Activated CD8-positive, alpha-beta T cell treated with anti-CD3 and anti-CD28 coated beads for 36 hours (primary cell): Measurements from ENCODE around the gene CAMKK2. TPM values are rescaled to one million over a fixed set of nuclear protein-coding genes. Genes with fewer than 3 reads are reported as not detected.

Experiments used
- ATAC-seq: fragments of 200-7000 bp; cut with Tn5 transposase; one replicate; pipeline ENCODE4 v1.10.0; 2021; ENCODE audit warnings: mild to moderate bottlenecking, moderate library complexity
- CTCF ChIA-PET: fragments of 350-600 bp; sonication (Branson Sonifier 250); formaldehyde crosslinking; loops from one replicate; lab custom pipeline; 2021; ENCODE audit warnings: antibody characterized with exemption; lab: Charles Lee
- POLR2A ChIA-PET: fragments of 350-600 bp; sonication (Branson Sonifier 250); formaldehyde crosslinking; loops from one replicate; lab custom pipeline; 2021; ENCODE audit warnings: antibody characterized with exemption; lab: Charles Lee
- DNase-seq: peaks from one replicate; pipeline ENCODE4 v3.0.0-alpha.2; 2020
- H3K27ac Mint-ChIP-seq: one replicate; pipeline ENCODE4 v1.8.0; 2021; ENCODE audit warnings: mild to moderate bottlenecking, mixed read lengths
- H3K27me3 Mint-ChIP-seq: one replicate; pipeline ENCODE4 v1.8.0; 2021; ENCODE audit warnings: mixed read lengths
- H3K36me3 Mint-ChIP-seq: one replicate; pipeline ENCODE4 v1.8.0; 2021; ENCODE audit warnings: low read depth, mixed read lengths
- H3K4me1 Mint-ChIP-seq: one replicate; pipeline ENCODE4 v1.8.0; 2021; ENCODE audit warnings: low read depth, mixed read lengths
- H3K4me3 Mint-ChIP-seq: one replicate; pipeline ENCODE4 v1.8.0; 2021; ENCODE audit warnings: mild to moderate bottlenecking, moderate library complexity, mixed read lengths
- H3K9me3 Mint-ChIP-seq: one replicate; pipeline ENCODE4 v1.8.0; 2021; ENCODE audit warnings: mixed read lengths
- CTCF ChIP-seq: fragments of 200-600 bp; IDR thresholded peaks from one replicate; pipeline ENCODE4 v1.8.0; 2022; ENCODE audit warnings: antibody characterized with exemption, mild to moderate bottlenecking
- intact Hi-C: fragments of 100-400 bp; cut with micrococcal nuclease; formaldehyde crosslinking; loops from one replicate; pipeline ENCODE4 v1.10.0; 2022
- total RNA-seq, 2 experiments: library from RNA; stranded (reverse); gene quantifications; one replicate each; pipeline ENCODE4 v1.2.3, GENCODE V29; 2021

The CAMKK2 gene
- total RNA-seq, 2 experiments from 2014 or later = 25.2 to 28.0 TPM

GRCh38 chr12:121236776-121237175 is 59.7 kb downstream of the CAMKK2 start:
- Mint-ChIP-seq H3K4me3 (no peak overlapping the region), H3K27ac (no peak overlapping the region), H3K27me3 (no peaks in the 10 kb centered on the region), H3K4me1 (peaks cover 26% of the 10 kb centered on the region), H3K9me3 (no peaks in the 10 kb centered on the region), H3K36me3 (peaks cover 39% of the 10 kb centered on the region)
- CTCF ChIA-PET = no interaction called here
- ATAC-seq = no peak
- DNase-seq = no peak
- POLR2A ChIA-PET = no interaction called here
- TF ChIP-seq CTCF = no peak
- intact Hi-C loops = no loop called here

GRCh38 chr12:121233628-121234020 is 62.9 kb downstream of the CAMKK2 start:
- DNase-seq = no peak
- intact Hi-C loops = no loop called here
- H3K4me1 Mint-ChIP-seq = peaks cover 10% of the 10 kb centered on the region
- no peak for ATAC-seq
- TF ChIP-seq CTCF = no peak
- no peaks in the 10 kb centered on the region for H3K9me3 Mint-ChIP-seq
- ChIA-PET CTCF (interaction anchor here (3.0 kb wide), 1 partner anchor 9 kb away, joined by 12 read pairs; no protein-coding TSS in a partner anchor), POLR2A (no interaction called here)
- H3K4me3 Mint-ChIP-seq = no peak overlapping the region
- H3K27ac Mint-ChIP-seq = no peak overlapping the region
- H3K36me3 Mint-ChIP-seq = peaks cover 23% of the 10 kb centered on the region
- no peaks in the 10 kb centered on the region for H3K27me3 Mint-ChIP-seq

- CTCF ChIA-PET = interaction anchor here (3.0 kb wide), 1 partner anchor 8 kb away, joined by 12 read pairs; no protein-coding TSS in a partner anchor
- H3K4me3 Mint-ChIP-seq = no peak overlapping the region
- ATAC-seq (no peak), DNase-seq (no peak)
- peaks cover 10% of the 10 kb centered on the region for H3K4me1 Mint-ChIP-seq
- H3K27ac Mint-ChIP-seq = no peak overlapping the region
- peaks cover 23% of the 10 kb centered on the region for H3K36me3 Mint-ChIP-seq
- H3K9me3 Mint-ChIP-seq = no peaks in the 10 kb centered on the region
- intact Hi-C loops = no loop called here
- no peak for TF ChIP-seq CTCF
- POLR2A ChIA-PET = no interaction called here
- H3K27me3 Mint-ChIP-seq = no peaks in the 10 kb centered on the region
These were observed 63.4 kb downstream of the CAMKK2 start for GRCh38 chr12:121232977-121233627.

- CTCF ChIA-PET = interaction anchor here (2.8 kb wide), 1 partner anchor 8 kb away, joined by 44 read pairs; no protein-coding TSS in a partner anchor
- H3K27ac Mint-ChIP-seq = no peak overlapping the region
These were observed 64.3 kb downstream of the CAMKK2 start for GRCh38 chr12:121232163-121232562.

More at GRCh38 chr12:121232163-121232562, 64.3 kb downstream of the CAMKK2 start:
- ATAC-seq (no peak), DNase-seq (no peak)
- Mint-ChIP-seq H3K9me3 (no peaks in the 10 kb centered on the region), H3K36me3 (peaks cover 20% of the 10 kb centered on the region), H3K4me1 (peaks cover 11% of the 10 kb centered on the region), H3K4me3 (no peak overlapping the region), H3K27me3 (no peaks in the 10 kb centered on the region)
- intact Hi-C loops = no loop called here
- TF ChIP-seq CTCF = no peak
- POLR2A ChIA-PET = interaction anchor here (0.7 kb wide), 1 partner anchor 21 kb away, joined by 3 read pairs; no protein-coding TSS in a partner anchor
